BLaER1 treated with 17β-estradiol and CSF1 and Interleukin-3, amounts not matched to agents 10 nM and 100 nM (cell line): ENCODE results near the gene ZNF333.
A peak's percentile ranks its signal among the peaks of the same experiment; 100 is the strongest.
"Not testable (repeated sequence)": the region's sequence is repeated elsewhere in the genome, so short reads cannot be mapped to it uniquely, and the experiment has no call there.

Experiments used
- H3K27ac ChIP-seq, 11 experiments: shearing (Covaris generic); formaldehyde crosslinking; 2 replicates each; pipeline ENCODE4 v1.8.1; 2022
- H3K27me3 ChIP-seq, 11 experiments: shearing (Covaris generic); formaldehyde crosslinking; 2 replicates each; pipeline ENCODE4 v1.8.1; 2022
- H3K36me3 ChIP-seq, 11 experiments: shearing (Covaris generic); formaldehyde crosslinking; 2 replicates each; pipeline ENCODE4 v1.8.1; 2022
- H3K4me1 ChIP-seq, 10 experiments: shearing (Covaris generic); formaldehyde crosslinking; 2 replicates each; pipeline ENCODE4 v1.8.1; 2022
- H3K4me2 ChIP-seq, 11 experiments: shearing (Covaris generic); formaldehyde crosslinking; 2 replicates each; pipeline ENCODE4 v1.8.1; 2022
- H3K4me3 ChIP-seq, 10 experiments: shearing (Covaris generic); formaldehyde crosslinking; 2 replicates each; pipeline ENCODE4 v1.8.1; 2022
- H3K9ac ChIP-seq, 11 experiments: shearing (Covaris generic); formaldehyde crosslinking; 2 replicates each; pipeline ENCODE4 v1.8.1; 2022
- H3K9me3 ChIP-seq, 11 experiments: shearing (Covaris generic); formaldehyde crosslinking; replicated peaks in 1 of 11; 2 replicates each; pipeline ENCODE4 v1.8.1; 2022
- H4K20me1 ChIP-seq, 11 experiments: shearing (Covaris generic); formaldehyde crosslinking; 2 replicates each; pipeline ENCODE4 v1.8.1; 2022
- Cebpa-rat ChIP-seq, 11 experiments: shearing (Covaris generic); IDR thresholded peaks; 2 replicates each; pipeline ENCODE4 v1.8.1; 2022

ZNF333 gene

DNA sequence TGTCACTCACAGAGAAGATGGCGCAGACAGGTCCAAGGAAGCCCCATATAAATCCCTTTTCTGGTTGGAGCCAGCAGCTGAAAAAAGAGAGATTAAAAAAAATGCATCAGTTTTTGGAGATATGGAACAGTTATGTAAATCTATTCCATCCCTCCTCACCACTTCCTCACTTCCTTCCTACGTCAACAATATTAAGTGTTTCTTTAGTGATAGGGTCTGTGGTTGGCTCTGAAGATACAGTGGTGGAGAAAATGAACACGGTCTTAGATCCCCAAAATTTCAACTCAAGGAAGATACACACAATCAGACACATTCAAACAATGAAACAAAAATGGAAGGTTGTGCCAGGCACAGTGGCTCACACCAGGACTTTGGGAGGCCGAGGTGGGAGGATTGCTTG, 57.0 kb downstream of the ZNF333 start:
- Histone ChIP-seq H3K27me3 (no peaks in the 10 kb centered on the region), H3K36me3 (peaks cover 0 to 88% (median 86%) of the 10 kb centered on the region in 11 experiments; a peak in 18 of 22 replicates), H3K27ac (no peak overlapping the region), H4K20me1 (peaks cover 0 to 87% (median 0%) of the 10 kb centered on the region in 11 experiments; a peak in 7 of 22 replicates), H3K4me2 (peak overlapping the region in 7 of 11 experiments; percentile 4 to 52 (median 19); a peak in 10 of 22 replicates), H3K4me3 (no peak overlapping the region), H3K9ac (no peak overlapping the region), H3K9me3 (peaks cover 0 to 75% (median 45%) of the 10 kb centered on the region in 11 experiments; a peak in 19 of 22 replicates), H3K4me1 (peaks cover 0 to 19% (median 9%) of the 10 kb centered on the region in 10 experiments; a peak in 15 of 20 replicates)
- TF ChIP-seq Cebpa-rat (IDR thresholded peaks at IDR 0.05): no peak

DNA sequence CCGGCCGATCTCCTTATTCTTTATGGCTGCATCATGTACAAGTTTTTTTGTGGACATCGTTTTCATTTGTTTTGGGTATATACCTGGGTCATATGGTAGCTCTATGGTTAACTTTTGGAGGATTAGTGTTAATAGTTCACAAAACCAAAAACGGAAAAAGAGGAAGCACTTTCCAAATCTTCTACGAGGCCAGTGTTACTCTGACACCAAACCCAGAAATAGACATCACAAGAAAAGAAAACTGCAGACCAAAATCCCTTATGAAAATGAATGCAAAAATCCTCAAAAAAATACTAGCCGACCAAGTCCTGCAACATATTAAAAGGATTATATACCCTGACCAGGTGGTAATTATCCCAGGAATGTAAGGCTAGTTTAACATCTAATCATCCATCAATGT, 58.8 kb downstream of the ZNF333 start:
- Histone ChIP-seq H3K36me3 (peaks cover 0 to 88% (median 86%) of the 10 kb centered on the region in 11 experiments; a peak in 18 of 22 replicates), H3K9me3 (peaks cover 0 to 67% (median 28%) of the 10 kb centered on the region in 11 experiments; a peak in 19 of 22 replicates), H3K4me2 (peak overlapping the region in 1 of 11 experiments; percentile 12; a peak in 1 of 22 replicates), H4K20me1 (peaks cover 0 to 87% (median 0%) of the 10 kb centered on the region in 11 experiments; a peak in 9 of 22 replicates), H3K9ac (no peak overlapping the region), H3K4me3 (no peak overlapping the region), H3K27me3 (no peaks in the 10 kb centered on the region), H3K4me1 (peaks cover 0 to 19% (median 9%) of the 10 kb centered on the region in 10 experiments; a peak in 15 of 20 replicates), H3K27ac (no peak overlapping the region)
- TF ChIP-seq Cebpa-rat (IDR thresholded peaks at IDR 0.05): no peak

DNA sequence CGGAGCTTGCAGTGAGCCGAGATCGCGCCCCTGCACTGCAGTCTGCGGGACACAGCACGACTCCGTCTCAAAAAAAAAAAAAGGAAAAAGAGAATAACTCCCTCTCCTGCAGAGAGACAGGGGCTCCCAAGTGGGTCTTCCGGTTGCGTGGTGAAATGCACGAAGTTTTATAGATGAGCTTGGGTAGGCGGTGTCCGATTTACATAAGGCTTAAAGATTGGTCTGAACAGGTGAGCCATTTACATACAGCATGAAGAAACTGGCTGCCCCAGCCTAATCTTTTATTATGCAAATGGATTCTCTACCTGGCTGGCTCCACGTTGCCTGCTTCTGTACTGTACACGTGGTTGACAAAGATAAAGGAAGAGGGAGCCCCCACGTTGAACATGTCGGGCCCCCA, 69.0 kb downstream of the ZNF333 start:
- no peak overlapping the region for H3K27ac ChIP-seq
- peaks cover 0 to 100% (median 32%) of the 10 kb centered on the region in 11 experiments; a peak in 14 of 22 replicates for H4K20me1 ChIP-seq
- no peak overlapping the region for H3K4me2 ChIP-seq
- H3K27me3 ChIP-seq: peaks cover 0 to 5% (median 0%) of the 10 kb centered on the region in 11 experiments; a peak in 3 of 22 replicates
- H3K36me3 ChIP-seq: peaks cover 0 to 100% (median 84%) of the 10 kb centered on the region in 11 experiments; a peak in 15 of 22 replicates
- H3K4me3 ChIP-seq: no peak overlapping the region
- peaks cover 0 to 16% (median 0%) of the 10 kb centered on the region in 11 experiments; a peak in 6 of 22 replicates for H3K9me3 ChIP-seq
- no peak for TF ChIP-seq Cebpa-rat (IDR thresholded peaks at IDR 0.05)
- H3K4me1 ChIP-seq: peaks cover 0 to 32% (median 0%) of the 10 kb centered on the region in 10 experiments; a peak in 5 of 20 replicates
- H3K9ac ChIP-seq: no peak overlapping the region

DNA sequence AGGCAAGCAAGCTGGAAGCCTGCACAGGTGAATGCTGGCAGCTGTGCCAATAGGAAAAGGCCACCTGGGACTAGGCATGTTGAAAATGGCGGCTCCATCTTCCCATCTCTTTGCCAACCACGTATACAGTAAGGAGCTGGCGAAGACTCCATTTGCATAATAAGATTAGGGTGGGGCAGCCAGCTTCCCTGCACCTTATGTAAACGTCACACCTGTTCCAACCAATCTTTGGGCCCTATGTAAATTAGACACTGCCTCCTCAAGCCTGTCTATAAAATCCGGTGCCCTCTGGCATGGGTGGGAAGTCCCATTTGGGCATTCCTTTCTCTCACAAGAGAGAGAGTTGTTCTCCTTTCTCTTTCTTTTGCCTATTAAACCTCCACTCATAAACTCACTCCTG, 71.8 kb downstream of the ZNF333 start:
- no peak for TF ChIP-seq Cebpa-rat (IDR thresholded peaks at IDR 0.05)
- Histone ChIP-seq H3K27me3 (peaks cover 0 to 13% (median 8%) of the 10 kb centered on the region in 11 experiments; a peak in 11 of 22 replicates), H3K9me3 (peaks cover 0 to 23% (median 5%) of the 10 kb centered on the region in 11 experiments; a peak in 9 of 22 replicates), H4K20me1 (peaks cover 0 to 97% (median 21%) of the 10 kb centered on the region in 11 experiments; a peak in 11 of 22 replicates), H3K4me3 (no peak overlapping the region), H3K36me3 (peaks cover 0 to 100% (median 73%) of the 10 kb centered on the region in 11 experiments; a peak in 16 of 22 replicates), H3K4me2 (0 out of 22 replicates have a peak overlapping the region, but pooled peaks of 1 of the 11 experiments have one; percentile 2), H3K4me1 (peaks cover 0 to 50% (median 3%) of the 10 kb centered on the region in 10 experiments; a peak in 8 of 20 replicates), H3K27ac (no peak overlapping the region), H3K9ac (no peak overlapping the region)

DNA sequence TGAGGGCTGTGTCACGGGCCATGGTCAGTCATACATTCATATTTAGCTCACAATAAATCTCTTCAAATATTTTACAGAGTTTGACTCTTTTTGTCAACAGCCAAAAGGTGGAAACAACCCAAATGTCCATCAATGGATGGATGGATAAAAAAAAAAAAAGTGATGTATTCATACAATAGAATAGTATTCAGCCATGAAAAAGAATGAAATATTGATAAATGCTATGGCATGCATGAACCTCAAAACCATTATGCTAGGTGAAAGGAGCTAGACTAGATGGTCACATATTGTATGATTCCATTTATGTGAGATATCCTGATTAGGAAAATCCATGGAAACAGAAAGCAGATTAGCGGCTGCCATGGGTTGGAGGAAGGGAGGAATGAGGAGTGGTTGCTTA, 72.3 kb downstream of the ZNF333 start:
- Histone ChIP-seq H3K9me3 (peaks cover 0 to 23% (median 5%) of the 10 kb centered on the region in 11 experiments; a peak in 9 of 22 replicates), H3K36me3 (peaks cover 0 to 100% (median 73%) of the 10 kb centered on the region in 11 experiments; a peak in 16 of 22 replicates), H3K4me1 (peaks cover 0 to 55% (median 3%) of the 10 kb centered on the region in 10 experiments; a peak in 8 of 20 replicates), H3K4me2 (no peak overlapping the region), H3K27me3 (peaks cover 0 to 13% (median 8%) of the 10 kb centered on the region in 11 experiments; a peak in 11 of 22 replicates), H3K4me3 (no peak overlapping the region), H4K20me1 (peaks cover 0 to 97% (median 16%) of the 10 kb centered on the region in 11 experiments; a peak in 11 of 22 replicates), H3K9ac (no peak overlapping the region), H3K27ac (no peak overlapping the region)
- TF ChIP-seq Cebpa-rat (IDR thresholded peaks at IDR 0.05): no peak

DNA sequence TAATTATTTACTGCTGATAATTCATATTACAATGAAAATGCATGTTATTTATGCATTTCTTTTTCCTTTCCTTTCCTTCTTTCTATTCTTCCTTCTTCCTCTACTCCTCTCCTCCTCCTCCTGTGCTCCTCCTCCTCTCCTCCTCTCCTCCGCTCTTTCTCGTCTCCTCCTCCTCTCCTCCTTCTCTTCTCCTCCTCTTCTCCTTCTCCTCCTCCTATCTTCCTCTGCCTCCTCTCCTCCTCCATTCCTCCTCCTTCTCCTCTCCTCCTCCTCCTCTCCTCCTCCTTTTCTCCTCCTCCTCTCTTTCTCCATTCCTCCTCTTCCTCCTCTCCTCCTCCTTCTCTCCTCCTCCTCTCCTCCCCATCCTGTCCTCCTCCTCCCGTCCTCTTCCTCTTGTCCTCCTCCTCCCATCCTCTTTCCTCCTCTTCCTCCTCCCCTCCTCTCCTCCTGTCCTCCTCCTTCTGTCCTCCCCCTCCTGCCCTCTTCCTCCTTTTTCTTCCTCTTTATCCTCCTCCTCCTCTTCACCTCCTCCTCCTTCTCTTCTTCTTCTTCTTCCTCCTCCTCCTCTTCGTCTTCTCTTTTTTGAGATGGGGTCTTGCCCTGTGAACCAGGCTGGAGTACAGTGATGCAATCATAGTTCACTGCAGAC, 73.8 kb downstream of the ZNF333 start:
- H3K9me3 ChIP-seq: peaks cover 0 to 23% (median 5%) of the 10 kb centered on the region in 11 experiments; a peak in 9 of 22 replicates
- TF ChIP-seq Cebpa-rat (IDR thresholded peaks at IDR 0.05): no peak

DNA sequence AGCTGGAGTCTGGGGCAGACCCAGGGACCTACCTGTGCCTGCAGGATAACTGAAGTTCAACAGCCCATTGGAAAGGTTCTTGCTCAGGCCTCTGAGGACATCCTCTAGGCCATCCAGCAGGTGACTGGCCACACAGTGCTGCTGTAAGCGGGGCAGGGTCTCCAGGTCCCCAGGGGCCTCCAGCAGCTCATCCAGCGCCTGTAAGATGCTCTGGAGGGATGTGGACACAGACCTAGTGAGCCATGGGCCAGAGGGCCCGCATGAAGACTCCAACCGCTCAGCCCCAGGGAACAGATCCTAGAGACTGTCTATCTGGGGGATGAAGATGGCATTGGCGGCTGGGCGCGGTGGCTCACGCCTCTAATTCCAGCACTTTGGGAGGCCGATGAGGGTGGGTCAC, 74.6 kb downstream of the ZNF333 start:
- H3K9me3 ChIP-seq: peaks cover 0 to 23% (median 5%) of the 10 kb centered on the region in 11 experiments; a peak in 9 of 22 replicates
- TF ChIP-seq Cebpa-rat (IDR thresholded peaks at IDR 0.05): no peak
- H3K4me2 ChIP-seq: peak overlapping the region in 4 of 11 experiments; percentile 0 to 26 (median 16); a peak in 4 of 22 replicates
- peaks cover 0 to 70% (median 3%) of the 10 kb centered on the region in 10 experiments; a peak in 8 of 20 replicates for H3K4me1 ChIP-seq
- H3K27me3 ChIP-seq: peaks cover 0 to 13% (median 8%) of the 10 kb centered on the region in 11 experiments; a peak in 11 of 22 replicates
- peaks cover 0 to 100% (median 77%) of the 10 kb centered on the region in 11 experiments; a peak in 17 of 22 replicates for H3K36me3 ChIP-seq
- peak overlapping the region in 1 of 10 experiments; percentile 11; a peak in 1 of 20 replicates for H3K4me3 ChIP-seq
- no peak overlapping the region for H3K9ac ChIP-seq
- no peak overlapping the region for H3K27ac ChIP-seq
- H4K20me1 ChIP-seq: peaks cover 0 to 97% (median 26%) of the 10 kb centered on the region in 11 experiments; a peak in 13 of 22 replicates

More for the DNA sequence above, 73.8 kb downstream of the ZNF333 start:
- 0 out of 22 replicates have a peak overlapping the region, but pooled peaks of 2 of the 11 experiments have one; percentile 0 to 16 for H3K4me2 ChIP-seq
- H3K27ac ChIP-seq: peak overlapping the region in 1 of 11 experiments; percentile 17; a peak in 1 of 22 replicates
- peaks cover 0 to 97% (median 25%) of the 10 kb centered on the region in 11 experiments; a peak in 13 of 22 replicates for H4K20me1 ChIP-seq
- peaks cover 0 to 62% (median 3%) of the 10 kb centered on the region in 10 experiments; a peak in 8 of 20 replicates for H3K4me1 ChIP-seq
- H3K27me3 ChIP-seq: peaks cover 0 to 13% (median 8%) of the 10 kb centered on the region in 11 experiments; a peak in 11 of 22 replicates
- H3K36me3 ChIP-seq: peaks cover 0 to 100% (median 74%) of the 10 kb centered on the region in 11 experiments; a peak in 17 of 22 replicates
- no peak overlapping the region for H3K4me3 ChIP-seq
- H3K9ac ChIP-seq: no peak overlapping the region

DNA sequence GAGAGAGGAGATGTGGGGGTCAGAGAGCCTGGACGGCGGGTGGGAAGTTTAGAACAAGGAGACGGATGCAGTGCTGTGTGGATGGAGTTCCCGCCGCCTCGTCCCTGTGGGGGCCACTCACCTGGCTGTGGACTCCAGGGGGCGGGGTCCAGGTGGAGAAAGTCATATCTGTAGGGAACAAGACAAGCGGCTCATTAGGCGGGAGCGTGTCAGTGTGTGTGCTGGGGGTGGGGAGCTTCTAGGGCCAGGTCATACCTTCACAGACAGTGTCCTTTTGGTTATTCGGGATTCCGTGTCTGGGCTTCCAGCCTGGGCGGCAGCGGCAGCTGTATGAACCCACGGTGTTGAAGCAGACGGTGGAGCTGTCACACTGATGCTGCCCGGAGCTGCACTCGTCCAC, 75.6 kb downstream of the ZNF333 start:
- not testable (repeated sequence) for H3K27ac ChIP-seq, H3K4me3 ChIP-seq, H3K9ac ChIP-seq, H3K4me2 ChIP-seq
- Histone ChIP-seq H3K27me3 (peaks cover 0 to 13% (median 8%) of the 10 kb centered on the region in 11 experiments; a peak in 11 of 22 replicates), H3K4me1 (peaks cover 0 to 76% (median 3%) of the 10 kb centered on the region in 10 experiments; a peak in 8 of 20 replicates), H4K20me1 (peaks cover 0 to 97% (median 33%) of the 10 kb centered on the region in 11 experiments; a peak in 13 of 22 replicates), H3K36me3 (peaks cover 0 to 100% (median 83%) of the 10 kb centered on the region in 11 experiments; a peak in 17 of 22 replicates), H3K9me3 (peaks cover 0 to 23% (median 5%) of the 10 kb centered on the region in 11 experiments; a peak in 9 of 22 replicates)

DNA sequence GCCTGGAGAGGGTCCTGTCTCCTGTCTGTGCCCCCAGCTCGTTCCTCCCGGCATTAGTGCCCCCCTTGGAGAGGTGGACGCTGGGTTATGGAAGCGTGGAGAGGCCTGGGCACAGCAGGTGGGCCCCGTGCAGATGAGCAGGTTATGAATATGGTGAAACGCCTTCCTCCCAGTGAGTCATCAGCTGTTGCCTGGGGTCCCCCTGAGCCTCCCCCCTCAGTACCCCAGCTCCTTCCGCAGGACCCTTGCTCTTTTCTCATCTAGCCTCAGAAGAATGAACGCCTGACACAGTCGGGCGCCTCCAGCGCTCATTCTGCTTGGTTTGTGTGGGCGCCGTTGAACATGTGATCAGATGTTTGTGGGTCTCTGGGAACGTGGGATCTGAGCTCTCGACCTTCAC, 76.0 kb downstream of the ZNF333 start:
- H3K36me3 ChIP-seq: peaks cover 0 to 100% (median 83%) of the 10 kb centered on the region in 11 experiments; a peak in 17 of 22 replicates
- peaks cover 0 to 23% (median 6%) of the 10 kb centered on the region in 11 experiments; a peak in 10 of 22 replicates for H3K9me3 ChIP-seq
- H4K20me1 ChIP-seq: peaks cover 0 to 97% (median 36%) of the 10 kb centered on the region in 11 experiments; a peak in 13 of 22 replicates
- H3K27ac ChIP-seq, H3K9ac ChIP-seq, H3K4me2 ChIP-seq, H3K4me3 ChIP-seq: not testable (repeated sequence)
- H3K27me3 ChIP-seq: peaks cover 0 to 13% (median 8%) of the 10 kb centered on the region in 11 experiments; a peak in 11 of 22 replicates
- peaks cover 1 to 77% (median 6%) of the 10 kb centered on the region in 10 experiments for H3K4me1 ChIP-seq
